H9 (cell line): ENCODE results near the gene PIM2. TPM values are rescaled to one million over a fixed set of nuclear protein-coding genes. Genes with fewer than 3 reads are reported as not detected.

Source experiments
- DNase-seq: peaks from one replicate; pipeline ENCODE4 v3.0.0-alpha.2; 2017
- H2AFZ ChIP-seq: one replicate; pipeline ENCODE4 v1.6.1; 2013; ENCODE audit warnings: mild to moderate bottlenecking, low read length, control low read depth, moderate library complexity
- H2AK5ac ChIP-seq: 2 replicates; pipeline ENCODE4 v1.6.1; 2013; ENCODE audit warnings: low read length, control low read depth, mixed read lengths; ENCODE audit not compliant: insufficient read length
- H2BK120ac ChIP-seq: one replicate; pipeline ENCODE4 v1.6.1; 2013; ENCODE audit warnings: low read depth, mild to moderate bottlenecking, low read length, control low read depth, inconsistent platforms; ENCODE audit not compliant: poor library complexity, severe bottlenecking
- H2BK12ac ChIP-seq: 2 replicates; pipeline ENCODE4 v1.6.1; 2013; ENCODE audit warnings: low read length, control low read depth, mixed read lengths, low read depth; ENCODE audit not compliant: insufficient read length
- H2BK15ac ChIP-seq: 2 replicates; pipeline ENCODE4 v1.6.1; 2013; ENCODE audit warnings: low read depth, low read length, control low read depth
- H2BK20ac ChIP-seq: one replicate; pipeline ENCODE4 v1.6.1; 2013; ENCODE audit warnings: low read depth, mild to moderate bottlenecking, low read length, control low read depth, inconsistent platforms; ENCODE audit not compliant: poor library complexity, severe bottlenecking
- H2BK5ac ChIP-seq: 2 replicates; pipeline ENCODE4 v1.6.1; 2013; ENCODE audit warnings: low read length, control low read depth, mixed read lengths; ENCODE audit not compliant: insufficient read length
- H3K14ac ChIP-seq: 2 replicates; pipeline ENCODE4 v1.6.1; 2013; ENCODE audit warnings: low read length, control low read depth; ENCODE audit not compliant: insufficient read depth
- H3K18ac ChIP-seq: 2 replicates; pipeline ENCODE4 v1.6.1; 2013; ENCODE audit warnings: low read depth, mild to moderate bottlenecking, mixed read lengths, low read length, control low read depth; ENCODE audit not compliant: insufficient read length
- H3K23ac ChIP-seq: 2 replicates; pipeline ENCODE4 v1.6.1; 2013; ENCODE audit warnings: low read length, control low read depth, mixed read lengths, low read depth; ENCODE audit not compliant: insufficient read length
- H3K23me2 ChIP-seq: 2 replicates; pipeline ENCODE4 v1.6.1; 2013; ENCODE audit warnings: low read depth, mild to moderate bottlenecking, mixed read lengths, low read length, control low read depth; ENCODE audit not compliant: insufficient read length, poor library complexity, severe bottlenecking
- H3K27ac ChIP-seq: 2 replicates; pipeline ENCODE4 v1.5.1; 2013; ENCODE audit warnings: low read length, control low read depth, mixed read lengths, low read depth; ENCODE audit not compliant: insufficient read length
- H3K27me3 ChIP-seq: 2 replicates; pipeline ENCODE4 v1.6.1; 2013; ENCODE audit warnings: low read length, control low read depth, inconsistent platforms; ENCODE audit not compliant: insufficient read depth
- H3K4ac ChIP-seq: 2 replicates; pipeline ENCODE4 v1.6.1; 2013; ENCODE audit warnings: low read depth, mild to moderate bottlenecking, control low read depth, inconsistent platforms, low read length, moderate library complexity
- H3K4me1 ChIP-seq: 2 replicates; pipeline ENCODE4 v1.6.1; 2013; ENCODE audit warnings: low read length, control low read depth, inconsistent platforms; ENCODE audit not compliant: insufficient read depth
- H3K4me2 ChIP-seq: 2 replicates; pipeline ENCODE4 v1.6.1; 2013; ENCODE audit warnings: low read length, control low read depth, mixed read lengths; ENCODE audit not compliant: insufficient read length, insufficient read depth
- H3K56ac ChIP-seq: 2 replicates; pipeline ENCODE4 v1.6.1; 2013; ENCODE audit warnings: low read depth, mild to moderate bottlenecking, mixed read lengths, low read length, control low read depth; ENCODE audit not compliant: insufficient read length
- H3K79me1 ChIP-seq: 2 replicates; pipeline ENCODE4 v1.6.1; 2013; ENCODE audit warnings: low read depth, mild to moderate bottlenecking, moderate library complexity, low read length, control low read depth, inconsistent platforms; ENCODE audit not compliant: insufficient read depth, poor library complexity, severe bottlenecking
- H3K79me2 ChIP-seq: 2 replicates; pipeline ENCODE4 v1.6.1; 2013; ENCODE audit warnings: low read length, control low read depth, inconsistent platforms; ENCODE audit not compliant: insufficient read depth
- H3K9ac ChIP-seq: 2 replicates; pipeline ENCODE4 v1.6.1; 2013; ENCODE audit warnings: low read length, control low read depth, mixed read lengths; ENCODE audit not compliant: insufficient read length; ENCODE audit errors: extremely low read depth
- H3K9me3 ChIP-seq: one replicate; pipeline ENCODE4 v1.6.1; 2013; ENCODE audit warnings: low read depth, low read length, inconsistent platforms; ENCODE audit not compliant: control insufficient read depth
- H3T11ph ChIP-seq: one replicate; pipeline ENCODE4 v1.6.1; 2013; ENCODE audit warnings: mild to moderate bottlenecking, low read length, control low read depth, inconsistent platforms
- H4K20me1 ChIP-seq: one replicate; pipeline ENCODE4 v1.6.1; 2013; ENCODE audit not compliant: control insufficient read depth, insufficient read length, insufficient read depth
- H4K5ac ChIP-seq: 2 replicates; pipeline ENCODE4 v1.6.1; 2013; ENCODE audit warnings: low read depth, mild to moderate bottlenecking, mixed read lengths, low read length, control low read depth; ENCODE audit not compliant: insufficient read length
- H4K8ac ChIP-seq: replicated peaks from 2 replicates; pipeline ENCODE4 v1.6.1; 2013; ENCODE audit warnings: low read length, control low read depth, mixed read lengths, low read depth; ENCODE audit not compliant: insufficient read length
- H4K91ac ChIP-seq: 2 replicates; pipeline ENCODE4 v1.6.1; 2013; ENCODE audit warnings: low read depth, mild to moderate bottlenecking, moderate library complexity, mixed read lengths, low read length, control low read depth; ENCODE audit not compliant: insufficient read length
- H3K27ac Mint-ChIP-seq, 3 experiments: 2 replicates in 2 of 3; 3 replicates in 1 of 3; pipeline ENCODE4 v1.8.0; 2020 to 2021; ENCODE audit warnings: mixed read lengths in 3 of 3, mild to moderate bottlenecking in 1 of 3, moderate library complexity in 1 of 3
- H3K27me3 Mint-ChIP-seq: 2 replicates; pipeline ENCODE4 v1.8.0; 2021; ENCODE audit warnings: low read depth, mild to moderate bottlenecking, moderate library complexity, mixed read lengths
- H3K36me3 Mint-ChIP-seq, 3 experiments: 2 replicates in 2 of 3; 3 replicates in 1 of 3; pipeline ENCODE4 v1.8.0; 2020 to 2021; ENCODE audit warnings: low read depth in 3 of 3, mixed read lengths in 3 of 3; ENCODE audit not compliant: insufficient read depth in 1 of 3
- H3K4me1 Mint-ChIP-seq, 2 experiments: 2 replicates each; pipeline ENCODE4 v1.8.0; 2020; ENCODE audit warnings: mixed read lengths in 2 of 2
- H3K4me3 Mint-ChIP-seq, 2 experiments: 2 replicates in 1 of 2; 3 replicates in 1 of 2; pipeline ENCODE4 v1.8.0; 2020 to 2021; ENCODE audit warnings: mild to moderate bottlenecking in 2 of 2, mixed read lengths in 2 of 2, moderate library complexity in 1 of 2
- H3K9me3 Mint-ChIP-seq, 2 experiments: 2 replicates in 1 of 2; 3 replicates in 1 of 2; pipeline ENCODE4 v1.8.0; 2020; ENCODE audit warnings: mild to moderate bottlenecking in 2 of 2, mixed read lengths in 2 of 2, moderate library complexity in 1 of 2
- CTCF ChIP-seq: fragments of 200-600 bp; sonication (generic); conservative IDR thresholded peaks from 3 replicates; pipeline ENCODE4 v1.8.0; 2021; ENCODE audit warnings: antibody characterized with exemption, mild to moderate bottlenecking
- WGBS: extraction: QIAGEN DNeasy Blood & Tissue Kit; methylation state at CpG from one replicate; pipeline ENCODE4 v1.1.7; 2013; ENCODE audit warnings: missing lambda C conversion rate, low lambda C conversion rate, mixed read lengths; ENCODE audit not compliant: insufficient read length; ENCODE audit errors: extremely low coverage; 5-methylcytosine and 5-hydroxymethylcytosine counted together
- total RNA-seq: library from RNA; stranded (reverse); gene quantifications from 2 replicates; pipeline ENCODE4 v1.2.1, GENCODE V29; 2021

The PIM2 gene
- total RNA-seq, 1 experiment from 2014 or later: 163 TPM

DNA sequence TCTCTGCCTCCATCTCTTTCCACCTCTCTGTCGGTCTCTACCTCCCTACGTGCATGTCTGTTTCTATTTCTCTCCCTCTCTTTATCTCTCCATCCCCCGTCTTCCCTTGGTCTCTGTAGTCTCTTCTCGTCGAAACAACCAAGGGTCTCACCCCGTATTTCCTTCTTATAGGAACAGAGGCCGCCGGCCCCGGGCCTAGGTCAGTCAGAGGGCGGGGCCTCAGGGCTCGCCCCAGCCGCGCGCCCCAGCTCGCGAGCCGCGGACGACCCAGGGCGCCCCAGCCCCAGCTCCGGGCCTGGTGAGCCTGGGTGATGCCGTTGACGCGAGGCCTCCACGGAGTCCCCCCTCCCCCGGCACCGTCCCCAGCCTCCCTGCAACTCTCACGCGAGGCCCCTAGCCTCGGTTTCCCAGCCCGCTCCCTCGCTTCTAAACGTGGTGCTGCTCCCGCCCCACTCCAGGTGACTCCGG, 27.9 kb downstream of the PIM2 start:
- no peak overlapping the region for H3K9ac ChIP-seq
- H3K4ac ChIP-seq: no peak overlapping the region
- H3K36me3 Mint-ChIP-seq: peaks cover 23 to 29% (median 24%) of the 10 kb centered on the region in 3 experiments
- peaks cover 10 to 11% of the 10 kb centered on the region in 2 experiments for H3K4me1 Mint-ChIP-seq
- WGBS: no CpG with 5 or more reads among the region's 35 CpGs
- H3K18ac ChIP-seq: no peak overlapping the region
- no peak overlapping the region for H4K91ac ChIP-seq
- H3K27me3 Mint-ChIP-seq: peaks cover 10% of the 10 kb centered on the region
- no peak overlapping the region; the same call in 1 of the 2 replicates for H3K14ac ChIP-seq
- no peak overlapping the region for H4K8ac ChIP-seq
- no peak overlapping the region for H2AFZ ChIP-seq
- H4K20me1 ChIP-seq: no peaks in the 10 kb centered on the region
- no peak overlapping the region for H3K56ac ChIP-seq
- no peak overlapping the region for H2BK5ac ChIP-seq
- H2BK12ac ChIP-seq: no peak overlapping the region
- H3K4me1 ChIP-seq: no peaks in the 10 kb centered on the region; the same call in 1 of the 2 replicates
- no peak for DNase-seq
- H3T11ph ChIP-seq: no peak overlapping the region
- TF ChIP-seq CTCF: no peak
- H3K27ac Mint-ChIP-seq: peak overlapping the region in 2 of 3 experiments; percentile 5 to 66; a peak in 3 of 7 replicates
- peaks cover 65 to 67% of the 10 kb centered on the region in 2 experiments for H3K9me3 Mint-ChIP-seq
- no peak overlapping the region for H2AK5ac ChIP-seq
- no peak overlapping the region for H2BK15ac ChIP-seq
- no peak overlapping the region for H3K23ac ChIP-seq
- H3K79me2 ChIP-seq: no peaks in the 10 kb centered on the region; the same call in 1 of the 2 replicates
- H3K4me3 Mint-ChIP-seq: peak overlapping the region; percentile 65 to 79
- no peaks in the 10 kb centered on the region for H3K23me2 ChIP-seq
- no peak overlapping the region for H4K5ac ChIP-seq
- no peaks in the 10 kb centered on the region for H3K27me3 ChIP-seq
- H3K9me3 ChIP-seq: no peaks in the 10 kb centered on the region
- H3K27ac ChIP-seq: no peak overlapping the region
- no peak overlapping the region for H2BK120ac ChIP-seq
- peak overlapping the region; percentile 70 for H3K4me2 ChIP-seq
- no peak overlapping the region for H2BK20ac ChIP-seq
- H3K79me1 ChIP-seq: peaks cover 3% of the 10 kb centered on the region
